ENCODE results near the gene STAG1.

STAG1 gene

GRCh38 chr3:136728918-136729317 is 23.3 kb downstream of the STAG1 start:
- Histone ChIP-seq H3K4me3 (ENCODE audit: low read depth, low read length) (no peak overlapping the region), H3K27ac (ENCODE audit: extremely low read depth, low read depth, low read length) (no peak overlapping the region), H3K4me1 (ENCODE audit: control insufficient read depth, insufficient read depth, low read length) (peaks cover 10% of the 10 kb centered on the region; the same call in 1 of the 2 replicates), H3K36me3 (ENCODE audit: control insufficient read depth in 2 of 2, insufficient read depth in 1 of 2, low read length in 2 of 2) (no peaks in the 10 kb centered on the region), H3K9me3 (ENCODE audit: control insufficient read depth, insufficient read depth, low read depth, low read length) (no peaks in the 10 kb centered on the region)
- ChIA-PET CTCF (no interaction called here), POLR2A (no interaction called here)
- TF ChIP-seq ZNF37A (tag by site-specific recombination; IDR thresholded peaks at IDR 0.05) (no peak), ZIC2 (tag by site-specific recombination; IDR thresholded peaks at IDR 0.05) (no peak), ZNF660 (tag by site-specific recombination; IDR thresholded peaks at IDR 0.05) (no peak), MYNN (tag by site-specific recombination; IDR thresholded peaks at IDR 0.05; ENCODE audit: borderline replicate concordance) (no peak), PRDM10 (tag by site-specific recombination; IDR thresholded peaks at IDR 0.05) (0 out of 2 replicates have a peak, but pooled peaks have one; percentile 47), ZNF658 (tag by site-specific recombination; IDR thresholded peaks at IDR 0.05) (no peak), ZNF121 (tag by site-specific recombination; IDR thresholded peaks at IDR 0.05) (no peak), BCL11A (tag by site-specific recombination; IDR thresholded peaks at IDR 0.05; ENCODE audit: low read depth) (no peak), ZNF341 (tag by site-specific recombination; IDR thresholded peaks at IDR 0.05; ENCODE audit: low read depth) (no peak), ZNF776 (tag by site-specific recombination; IDR thresholded peaks at IDR 0.05; ENCODE audit: borderline replicate concordance) (no peak), TSHZ1 (tag by site-specific recombination; IDR thresholded peaks at IDR 0.05; ENCODE audit: borderline replicate concordance) (no peak), ZNF792 (tag by site-specific recombination; IDR thresholded peaks at IDR 0.05) (no peak), ZBTB8A (tag by site-specific recombination; IDR thresholded peaks at IDR 0.05) (no peak), KLF10 (tag by site-specific recombination; IDR thresholded peaks at IDR 0.05) (no peak), ZNF211 (tag by site-specific recombination; IDR thresholded peaks at IDR 0.05; ENCODE audit: low read depth) (no peak), ZNF366 (tag by site-specific recombination; conservative IDR thresholded peaks at IDR 0.05) (0 out of 2 replicates have a peak, but pooled peaks have one; percentile 14), ZNF623 (tag by site-specific recombination; IDR thresholded peaks at IDR 0.05) (no peak), ZNF692 (tag by site-specific recombination; IDR thresholded peaks at IDR 0.05) (peak; percentile 62), ZNF600 (tag by site-specific recombination; IDR thresholded peaks at IDR 0.05) (peak; percentile 59; the same call in 1 of the 2 replicates), ZFP69B (tag by site-specific recombination; IDR thresholded peaks at IDR 0.05) (peak; percentile 61), ZNF549 (tag by site-specific recombination; IDR thresholded peaks at IDR 0.05) (no peak), ZNF423 (tag by site-specific recombination; IDR thresholded peaks at IDR 0.05) (no peak), YY1 (tag by site-specific recombination; IDR thresholded peaks at IDR 0.05) (no peak), ZNF76 (tag by site-specific recombination; IDR thresholded peaks at IDR 0.05; ENCODE audit: borderline replicate concordance, low read depth) (no peak), ZNF404 (tag by site-specific recombination; IDR thresholded peaks at IDR 0.05) (no peak), ZNF747 (tag by site-specific recombination; IDR thresholded peaks at IDR 0.05) (no peak), ZNF433 (tag by site-specific recombination; IDR thresholded peaks at IDR 0.05; ENCODE audit: low read depth) (no peak), ZBTB17 (tag by site-specific recombination; IDR thresholded peaks at IDR 0.05) (peak; percentile 70), ZNF560 (tag by site-specific recombination; IDR thresholded peaks at IDR 0.05; ENCODE audit: borderline replicate concordance) (no peak), YY2 (tag by site-specific recombination; IDR thresholded peaks at IDR 0.05) (no peak), PRDM1 (tag by site-specific recombination; IDR thresholded peaks at IDR 0.05) (peak; percentile 34; the same call in 1 of the 2 replicates)
